NOMO-1 (cell line): ENCODE results near the gene RABGEF1.
"Not testable (repeated sequence)": the region's sequence is repeated elsewhere in the genome, so short reads cannot be mapped to it uniquely, and the experiment has no call there.

ENCODE experiments used
- DNase-seq, 2 experiments: peaks; one replicate each; lab custom pipeline; 2025; ENCODE audit not compliant: unreplicated experiment in 2 of 2; lab: John Stamatoyannopoulos, UW

Gene RABGEF1

GRCh38 chr7:66763633-66764355, 23.3 kb downstream of the RABGEF1 start:
- DNase-seq, result not testable (repeated sequence)

GRCh38 chr7:66764905-66765304, 24.4 kb downstream of the RABGEF1 start:
- not testable (repeated sequence) for DNase-seq

DNA sequence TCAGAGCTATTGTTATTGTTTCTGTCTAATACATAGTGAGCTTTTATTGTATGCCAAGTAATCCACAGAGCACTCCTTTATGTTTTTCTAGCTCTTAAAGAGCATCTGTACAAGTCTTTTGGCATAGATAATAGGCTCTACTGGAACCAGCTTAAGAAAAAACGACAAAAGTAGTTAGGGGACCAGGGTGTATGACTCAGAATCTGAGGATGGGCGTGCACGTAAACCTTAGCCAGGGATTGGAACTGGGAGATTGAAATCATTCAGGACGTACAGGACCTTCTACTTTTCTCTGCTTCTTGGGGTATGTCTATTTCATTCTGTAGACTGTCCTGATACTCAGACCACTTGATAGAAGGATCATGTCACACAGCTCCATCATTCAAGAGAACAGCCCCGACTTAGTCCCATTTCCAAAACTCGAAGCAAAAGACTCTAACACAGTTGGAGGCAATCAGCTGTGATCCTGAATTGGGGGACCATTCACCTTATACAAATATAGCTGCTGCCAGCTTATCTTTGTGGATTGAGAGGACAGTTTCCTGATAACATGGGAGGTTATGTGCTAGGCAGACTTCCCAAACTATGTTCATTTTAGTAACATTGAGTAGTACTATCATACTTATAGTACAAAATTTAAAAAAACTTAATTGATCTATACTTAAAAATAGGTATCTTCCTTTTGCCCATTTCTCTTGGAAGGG, 24.9 kb downstream of the RABGEF1 start:
- DNase-seq, result not testable (repeated sequence)

GRCh38 chr7:66766041-66766440, 25.5 kb downstream of the RABGEF1 start:
- DNase-seq, result no peak

- DNase-seq, result peak in 1 of 2 experiments; percentile 5
Measured at GRCh38 chr7:66767486-66767885, 27.0 kb downstream of the RABGEF1 start.

DNA sequence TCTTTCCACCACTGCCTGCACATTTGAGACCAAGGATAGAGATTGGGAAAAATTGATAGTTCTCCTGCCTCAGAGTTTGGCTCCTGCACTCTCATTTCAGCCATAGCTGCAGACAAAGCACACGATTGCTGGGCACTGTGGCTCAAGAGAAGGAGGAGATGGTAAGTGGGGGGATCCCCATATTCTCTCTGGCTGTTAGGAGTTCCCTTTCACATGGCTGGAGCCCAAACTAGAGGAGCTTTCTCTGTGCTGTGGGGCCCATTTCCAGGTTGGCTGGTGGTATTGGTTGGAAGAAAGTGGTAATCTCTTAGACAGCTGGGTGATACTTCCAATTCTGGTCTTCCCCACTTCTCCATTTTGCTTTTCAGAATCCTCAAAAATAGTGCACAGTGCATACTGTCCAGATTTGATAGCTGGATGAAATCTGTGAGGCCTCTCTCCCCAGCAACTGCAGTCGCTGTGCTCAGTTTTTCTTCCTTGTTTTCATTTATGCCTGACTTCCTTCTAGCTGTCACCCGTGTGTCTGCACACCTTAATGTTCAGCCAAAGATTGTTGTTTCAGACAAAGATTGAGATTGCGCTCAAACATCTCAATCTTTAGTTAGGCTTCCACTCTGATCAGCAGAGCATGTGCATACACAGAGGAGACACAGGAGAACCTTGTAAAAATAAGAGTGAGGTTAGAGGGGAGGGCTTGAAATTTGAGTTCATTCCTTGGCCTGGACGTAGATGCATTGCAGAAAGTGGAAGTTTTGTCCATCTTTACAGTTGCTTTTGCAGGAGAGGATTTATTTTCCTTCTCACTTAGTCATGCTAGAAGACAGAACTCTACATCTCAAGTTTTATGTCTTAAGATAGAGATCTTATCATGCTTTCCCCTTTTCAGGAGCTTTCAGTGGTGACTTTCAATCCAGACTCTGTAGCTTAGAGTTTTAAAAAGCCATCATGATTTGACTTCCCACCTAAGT, 28.6 kb downstream of the RABGEF1 start:
- DNase-seq, result peak in 1 of 2 experiments; percentile 33

DNA sequence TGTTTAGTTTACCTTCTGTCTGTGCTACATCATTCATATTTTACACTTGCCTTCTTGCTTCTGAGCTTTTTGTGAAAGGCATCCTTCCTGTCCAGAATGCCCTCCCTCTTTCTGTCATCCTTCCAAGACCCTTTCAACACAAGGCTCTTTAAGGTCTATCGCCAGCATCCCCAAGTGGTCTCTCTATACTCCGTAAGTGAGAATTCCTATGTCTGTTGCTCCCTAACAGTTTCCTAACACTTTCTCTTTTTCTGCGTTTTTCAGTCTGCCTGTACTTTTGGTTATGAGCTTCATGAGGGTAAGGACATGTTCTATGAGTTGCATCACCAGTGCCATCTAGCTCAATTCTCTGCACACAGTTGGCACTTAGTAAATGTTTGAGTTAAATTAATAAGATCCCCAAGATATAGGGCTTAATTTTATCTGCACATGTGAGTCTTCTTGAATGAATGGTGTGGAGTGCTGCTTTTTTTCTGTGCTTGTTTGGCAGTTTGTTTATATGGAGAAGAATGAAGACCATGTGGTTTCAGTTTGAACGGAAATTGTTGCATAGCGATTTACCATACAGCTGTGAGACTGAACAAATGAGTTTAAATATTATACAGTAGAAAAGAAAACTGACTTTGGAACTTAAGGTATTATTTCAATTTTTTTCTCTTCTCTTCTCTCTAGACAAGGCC, 29.4 kb downstream of the RABGEF1 start:
- DNase-seq, result no peak

DNA sequence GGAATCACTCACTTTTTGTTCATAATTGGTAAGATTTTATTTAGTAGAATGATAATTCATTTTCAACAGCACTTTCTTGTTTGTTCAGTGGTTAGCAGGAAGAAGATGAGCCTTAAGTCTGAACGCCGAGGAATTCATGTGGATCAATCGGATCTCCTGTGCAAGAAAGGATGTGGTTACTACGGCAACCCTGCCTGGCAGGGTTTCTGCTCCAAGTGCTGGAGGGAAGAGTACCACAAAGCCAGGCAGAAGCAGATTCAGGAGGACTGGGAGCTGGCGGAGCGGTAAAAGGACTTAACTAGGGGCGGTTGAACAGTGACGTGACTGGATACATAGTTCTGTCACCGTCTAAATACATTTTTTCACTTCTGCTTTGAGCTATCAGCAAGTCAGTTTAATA, 31.3 kb downstream of the RABGEF1 start:
- DNase-seq, result no peak

DNA sequence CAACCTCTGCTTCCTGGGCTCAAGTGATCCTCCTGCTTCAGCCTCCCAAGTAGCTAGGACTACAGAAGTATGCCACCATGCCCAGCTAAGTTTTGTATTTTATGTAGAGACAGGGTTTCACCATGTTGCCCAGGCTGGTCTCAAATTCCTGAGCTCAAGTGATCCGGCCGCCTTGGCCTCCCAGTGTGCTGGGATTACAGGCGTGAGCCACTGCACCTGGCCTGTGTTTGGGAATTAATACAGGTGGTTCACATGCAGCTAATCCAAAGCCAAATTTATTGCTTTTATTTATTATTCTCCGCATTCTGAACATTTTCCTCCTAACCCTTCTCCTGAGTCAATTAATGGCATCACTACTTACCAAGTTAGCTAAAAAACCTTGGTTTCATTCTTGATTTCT, 33.2 kb downstream of the RABGEF1 start:
- not testable (repeated sequence) for DNase-seq

- DNase-seq, result not testable (repeated sequence)
Measured at GRCh38 chr7:66776383-66776782, 35.9 kb downstream of the RABGEF1 start.

GRCh38 chr7:66776800-66777442, 36.4 kb downstream of the RABGEF1 start:
- no peak for DNase-seq

- DNase-seq, result no peak
Measured at GRCh38 chr7:66778201-66778600, 37.7 kb downstream of the RABGEF1 start.

DNA sequence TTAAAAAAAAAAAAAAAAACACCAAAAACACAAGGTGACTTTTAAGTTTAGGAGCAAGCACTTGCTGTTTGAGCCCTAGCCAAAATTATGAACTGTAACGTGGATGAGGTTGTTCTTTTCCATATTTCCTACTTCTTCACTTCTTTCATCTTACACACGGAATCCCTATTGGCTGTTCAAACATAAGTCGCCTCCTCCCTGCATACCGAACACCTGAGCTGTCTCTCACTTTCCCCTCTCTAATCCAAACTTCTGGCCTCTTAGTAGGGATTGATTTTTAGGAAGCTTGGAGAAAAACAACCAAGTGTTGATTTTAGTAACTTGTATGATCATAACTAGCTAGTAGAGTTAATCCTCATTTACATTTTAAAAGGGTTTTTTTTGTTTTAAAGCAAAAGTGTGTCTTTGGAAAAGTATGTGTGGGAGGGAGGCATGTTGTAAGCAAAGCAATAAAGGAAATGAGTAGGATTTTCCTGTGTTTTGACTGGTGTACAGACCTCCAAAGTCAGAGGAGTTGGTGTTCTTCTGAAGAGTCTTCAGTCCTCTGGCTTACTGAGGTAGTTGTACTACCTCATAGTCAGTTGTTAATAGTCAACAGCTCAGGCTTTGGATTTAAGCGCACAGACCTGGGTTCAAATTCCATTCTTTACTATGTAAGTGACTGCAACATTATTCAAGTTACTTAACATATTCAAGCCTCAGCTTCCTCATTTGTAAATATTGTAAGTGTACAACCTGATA, 39.3 kb downstream of the RABGEF1 start:
- DNase-seq, result no peak

DNA sequence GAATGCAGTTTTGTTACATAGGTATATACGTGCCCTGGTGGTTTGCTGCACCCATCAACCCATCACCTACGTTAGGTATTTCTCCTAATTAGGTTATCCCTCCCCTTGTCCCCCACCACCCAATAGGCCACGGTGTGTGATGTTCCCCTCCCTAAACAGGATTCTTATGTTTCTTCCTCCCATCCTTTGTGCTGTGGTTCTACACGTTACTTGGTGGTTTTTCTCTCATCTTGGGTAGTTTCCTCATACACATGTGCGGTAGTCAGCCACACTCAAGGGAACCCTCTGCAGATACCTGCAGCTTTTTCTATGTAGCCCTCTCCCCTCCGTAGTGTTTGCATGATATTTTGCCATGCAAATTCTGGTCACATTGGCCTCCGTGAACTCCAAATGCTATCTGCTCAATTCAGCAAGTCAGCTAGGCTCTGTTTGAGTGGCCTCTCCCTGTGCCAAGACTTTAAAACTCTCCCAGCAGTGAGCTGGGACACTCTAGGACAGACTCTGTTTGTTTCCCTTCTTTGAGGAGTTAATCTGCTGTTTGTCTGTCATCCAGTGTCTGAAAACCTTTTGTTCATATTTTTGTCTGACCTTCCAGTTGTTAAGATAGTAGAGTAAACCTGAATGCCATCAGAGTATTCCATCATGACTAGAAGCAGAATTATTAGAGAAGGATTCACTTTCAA, 41.0 kb downstream of the RABGEF1 start:
- no peak for DNase-seq

- DNase-seq, result not testable (repeated sequence)
Measured at GRCh38 chr7:66782875-66783274, 42.3 kb downstream of the RABGEF1 start.

DNA sequence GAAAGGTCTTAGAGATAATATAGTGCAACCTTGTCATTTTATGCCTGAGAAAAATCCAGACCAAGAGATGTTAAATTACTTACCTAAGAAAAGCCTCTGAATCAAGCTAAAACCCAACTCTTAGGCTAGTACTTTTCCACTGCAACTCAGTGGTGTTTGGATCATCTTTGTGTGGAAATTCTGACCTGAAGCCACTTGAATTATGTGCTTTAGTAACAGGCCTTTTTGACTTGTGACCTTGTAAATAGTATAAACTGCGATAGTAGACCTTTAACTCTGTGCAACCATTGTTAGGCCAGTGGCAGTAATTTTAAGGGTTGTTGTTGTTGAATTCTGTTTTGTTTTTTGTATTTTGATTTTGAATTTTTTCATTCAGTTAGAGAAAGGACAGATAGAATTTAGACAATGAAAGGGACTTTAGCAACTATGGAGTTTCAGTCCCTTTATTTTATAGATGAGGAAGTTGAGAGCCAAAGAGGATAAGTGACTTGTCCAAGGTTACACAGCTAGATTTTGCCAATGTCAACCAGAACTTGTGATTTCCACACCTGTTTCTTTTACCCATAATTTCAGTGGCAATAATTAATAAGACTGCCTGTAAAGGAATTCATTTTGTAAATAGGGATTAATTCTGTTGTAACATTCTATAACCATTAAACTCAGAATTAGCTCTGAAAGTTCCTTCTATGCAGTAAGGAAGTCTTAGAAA, 43.5 kb downstream of the RABGEF1 start:
- DNase-seq, result not testable (repeated sequence)

DNA sequence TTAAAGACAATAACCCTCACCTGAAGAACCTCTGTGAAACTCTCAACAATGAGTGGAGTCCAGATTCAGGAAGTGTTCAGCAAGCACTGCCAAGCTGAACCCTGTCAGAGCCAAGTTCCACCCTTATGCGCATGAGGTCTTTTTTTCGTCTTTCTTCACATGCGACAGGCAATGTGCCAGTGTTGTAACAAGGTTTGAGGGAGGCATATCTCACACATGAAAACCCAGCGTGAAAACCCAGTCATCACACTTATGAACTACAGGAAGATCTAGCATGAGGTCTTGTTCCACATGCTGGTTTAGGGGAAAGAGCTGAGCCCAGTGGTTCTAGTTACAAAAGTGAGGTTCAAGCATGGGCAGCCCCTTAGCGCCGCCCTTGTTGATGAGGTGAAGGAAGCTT, 49.7 kb downstream of the RABGEF1 start:
- no peak for DNase-seq

DNA sequence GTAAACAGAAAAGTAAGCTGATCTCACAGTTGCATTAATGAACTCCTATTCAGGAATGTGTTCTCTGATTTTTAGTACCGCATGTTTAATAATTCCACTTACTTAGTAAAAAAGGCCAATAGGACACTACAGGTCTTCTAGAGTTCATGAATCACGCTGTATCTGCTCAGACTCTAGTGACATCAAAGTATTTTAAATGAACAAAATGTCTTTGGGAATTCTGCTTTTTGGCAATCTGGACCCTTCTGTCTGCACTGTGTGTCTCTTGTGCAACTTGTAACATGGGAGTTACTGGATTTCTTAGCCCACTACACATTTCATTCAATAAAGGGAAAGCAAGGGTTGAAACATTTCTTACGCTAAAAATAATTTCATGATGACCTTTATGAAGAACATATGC, 50.2 kb downstream of the RABGEF1 start:
- DNase-seq, result no peak
